GM12865 (cell line): ENCODE measurements around the gene BZW2.

Experiments used
- DNase-seq: peaks from one replicate; pipeline ENCODE4 v3.0.0; 2010; ENCODE audit warnings: low read depth
- H3K4me3 ChIP-seq: 2 replicates; pipeline ENCODE4 v1.5.1; 2011; ENCODE audit warnings: mild to moderate bottlenecking, low read depth, low read length, control low read depth
- TF ChIP-seq, protein P1 (sequence below): IDR thresholded peaks from 2 replicates; pipeline ENCODE4 v1.5.1; 2011; ENCODE audit warnings: low read length, control low read depth, low read depth, inconsistent platforms; ENCODE audit not compliant: insufficient read depth; ENCODE audit errors: missing control alignments

BZW2 gene

DNA sequence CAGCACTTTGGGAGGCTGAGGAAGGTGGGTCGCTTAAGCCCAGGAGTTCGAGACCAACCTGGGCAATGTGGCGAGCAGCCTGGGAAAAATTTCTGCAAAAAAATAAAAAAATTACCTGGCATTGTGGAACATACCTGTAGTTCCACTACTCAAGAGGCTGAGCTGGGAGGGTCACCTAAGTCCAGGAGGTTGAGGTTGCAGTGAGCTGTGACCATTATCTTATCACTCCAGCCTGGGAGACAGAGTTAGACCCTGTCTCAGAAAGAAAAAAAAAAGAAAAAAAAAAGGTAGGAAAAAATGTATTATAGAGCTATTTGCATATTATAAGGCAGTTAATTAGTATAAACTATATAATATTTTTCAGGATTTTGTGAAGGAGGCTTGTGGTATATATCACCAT, 96.6 kb downstream of the BZW2 start:
- no peak overlapping the region for H3K4me3 ChIP-seq
- TF ChIP-seq, protein P1, sequence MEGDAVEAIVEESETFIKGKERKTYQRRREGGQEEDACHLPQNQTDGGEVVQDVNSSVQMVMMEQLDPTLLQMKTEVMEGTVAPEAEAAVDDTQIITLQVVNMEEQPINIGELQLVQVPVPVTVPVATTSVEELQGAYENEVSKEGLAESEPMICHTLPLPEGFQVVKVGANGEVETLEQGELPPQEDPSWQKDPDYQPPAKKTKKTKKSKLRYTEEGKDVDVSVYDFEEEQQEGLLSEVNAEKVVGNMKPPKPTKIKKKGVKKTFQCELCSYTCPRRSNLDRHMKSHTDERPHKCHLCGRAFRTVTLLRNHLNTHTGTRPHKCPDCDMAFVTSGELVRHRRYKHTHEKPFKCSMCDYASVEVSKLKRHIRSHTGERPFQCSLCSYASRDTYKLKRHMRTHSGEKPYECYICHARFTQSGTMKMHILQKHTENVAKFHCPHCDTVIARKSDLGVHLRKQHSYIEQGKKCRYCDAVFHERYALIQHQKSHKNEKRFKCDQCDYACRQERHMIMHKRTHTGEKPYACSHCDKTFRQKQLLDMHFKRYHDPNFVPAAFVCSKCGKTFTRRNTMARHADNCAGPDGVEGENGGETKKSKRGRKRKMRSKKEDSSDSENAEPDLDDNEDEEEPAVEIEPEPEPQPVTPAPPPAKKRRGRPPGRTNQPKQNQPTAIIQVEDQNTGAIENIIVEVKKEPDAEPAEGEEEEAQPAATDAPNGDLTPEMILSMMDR: no peak
- no peak for DNase-seq

DNA sequence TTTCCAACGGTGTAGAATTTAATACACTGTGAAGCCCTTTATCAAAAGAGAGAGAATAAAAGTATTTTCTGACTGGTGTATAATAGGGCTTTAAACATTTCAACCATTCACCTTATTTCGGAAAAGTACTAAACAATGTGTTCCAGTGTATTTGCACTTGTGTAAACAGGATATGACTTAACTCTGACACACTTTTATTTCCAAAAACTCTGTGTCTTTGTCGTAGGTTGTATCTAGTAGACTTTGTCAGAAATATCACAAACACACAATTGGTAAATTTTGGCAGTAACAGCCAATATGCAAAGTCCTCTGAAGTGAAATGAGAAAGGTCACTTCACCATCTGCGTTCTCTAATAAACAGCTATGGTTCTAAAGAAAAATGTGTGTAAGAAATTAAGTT, 97.3 kb downstream of the BZW2 start:
- no peak for DNase-seq
- TF ChIP-seq, protein P1: no peak
- no peak overlapping the region for H3K4me3 ChIP-seq

DNA sequence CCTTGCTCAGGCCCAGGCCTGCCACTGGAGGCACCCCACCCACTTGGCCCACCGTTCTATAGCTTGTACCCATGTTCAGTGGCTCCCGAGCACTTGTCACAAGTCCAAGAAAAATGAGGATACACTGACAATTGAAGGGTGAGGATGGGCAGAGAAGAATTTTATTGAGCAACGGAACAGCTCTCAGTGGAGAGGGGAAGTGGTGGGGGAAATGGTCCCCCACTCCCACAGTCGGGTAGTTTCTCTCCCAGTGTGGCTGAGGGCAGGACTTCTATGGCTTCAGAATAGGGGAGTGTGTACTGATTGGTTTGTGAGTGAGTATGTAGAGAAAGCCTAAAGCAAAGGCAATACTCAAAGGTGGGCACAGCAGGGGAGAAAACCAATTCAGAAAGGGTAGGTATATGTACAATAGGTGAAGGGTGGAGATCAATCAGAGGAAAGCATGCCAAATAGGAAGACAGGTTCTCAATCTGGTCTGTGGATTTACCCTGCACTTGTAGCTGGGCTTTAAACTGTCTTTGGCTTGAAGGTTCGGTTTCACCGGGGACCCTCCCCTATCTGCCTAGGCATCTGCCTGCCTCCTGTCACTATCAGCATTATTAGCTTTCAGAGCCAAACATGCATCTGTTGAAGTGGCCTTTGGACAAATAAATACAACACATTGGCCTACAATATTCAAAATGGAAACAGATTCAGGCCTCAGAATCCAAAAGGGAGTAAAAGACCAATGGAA, 98.7 kb downstream of the BZW2 start:
- no peak for DNase-seq
- no peak overlapping the region for H3K4me3 ChIP-seq
- TF ChIP-seq, protein P1: no peak

DNA sequence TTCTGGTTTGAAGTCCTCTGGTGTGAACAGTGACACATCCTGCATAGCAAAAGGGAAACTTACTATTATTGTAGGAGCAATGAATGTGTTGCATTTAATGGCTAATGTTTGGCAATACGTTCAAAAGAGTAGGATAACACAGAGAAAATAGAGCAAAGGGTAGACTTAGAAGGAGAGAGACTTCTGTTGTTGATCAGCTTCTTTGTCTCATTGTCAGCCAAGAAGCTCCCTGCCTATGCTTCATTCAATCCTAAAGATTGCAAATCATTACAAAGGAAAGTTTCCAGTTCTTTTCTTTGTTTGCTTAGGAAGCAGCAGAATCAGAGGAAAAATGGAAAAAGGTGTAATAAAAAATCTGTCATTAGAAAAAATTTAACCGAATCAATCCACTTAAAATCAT, 99.7 kb downstream of the BZW2 start:
- no peak overlapping the region for H3K4me3 ChIP-seq
- no peak for DNase-seq
- TF ChIP-seq, protein P1: no peak

DNA sequence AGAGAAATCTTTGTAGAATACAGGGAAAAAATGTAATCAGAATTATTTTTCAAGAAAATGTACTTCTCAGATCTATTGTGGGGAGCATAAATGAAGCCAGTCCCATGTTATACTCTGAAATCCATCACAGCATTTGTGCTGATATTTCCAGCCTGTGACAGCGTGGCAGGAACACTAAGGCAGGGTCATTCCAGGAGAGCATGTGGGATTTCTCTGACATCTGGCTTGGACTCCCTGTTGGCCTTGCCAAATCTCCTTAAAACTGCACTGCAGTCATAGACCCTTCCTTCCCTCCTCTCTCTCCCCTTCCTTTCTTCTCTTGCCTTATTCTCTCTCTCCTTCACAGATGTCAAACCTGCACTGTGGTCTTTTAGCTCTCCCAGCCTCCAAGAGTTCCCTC, 101.1 kb downstream of the BZW2 start:
- TF ChIP-seq, protein P1: no peak
- no peak for DNase-seq
- H3K4me3 ChIP-seq: no peak overlapping the region

DNA sequence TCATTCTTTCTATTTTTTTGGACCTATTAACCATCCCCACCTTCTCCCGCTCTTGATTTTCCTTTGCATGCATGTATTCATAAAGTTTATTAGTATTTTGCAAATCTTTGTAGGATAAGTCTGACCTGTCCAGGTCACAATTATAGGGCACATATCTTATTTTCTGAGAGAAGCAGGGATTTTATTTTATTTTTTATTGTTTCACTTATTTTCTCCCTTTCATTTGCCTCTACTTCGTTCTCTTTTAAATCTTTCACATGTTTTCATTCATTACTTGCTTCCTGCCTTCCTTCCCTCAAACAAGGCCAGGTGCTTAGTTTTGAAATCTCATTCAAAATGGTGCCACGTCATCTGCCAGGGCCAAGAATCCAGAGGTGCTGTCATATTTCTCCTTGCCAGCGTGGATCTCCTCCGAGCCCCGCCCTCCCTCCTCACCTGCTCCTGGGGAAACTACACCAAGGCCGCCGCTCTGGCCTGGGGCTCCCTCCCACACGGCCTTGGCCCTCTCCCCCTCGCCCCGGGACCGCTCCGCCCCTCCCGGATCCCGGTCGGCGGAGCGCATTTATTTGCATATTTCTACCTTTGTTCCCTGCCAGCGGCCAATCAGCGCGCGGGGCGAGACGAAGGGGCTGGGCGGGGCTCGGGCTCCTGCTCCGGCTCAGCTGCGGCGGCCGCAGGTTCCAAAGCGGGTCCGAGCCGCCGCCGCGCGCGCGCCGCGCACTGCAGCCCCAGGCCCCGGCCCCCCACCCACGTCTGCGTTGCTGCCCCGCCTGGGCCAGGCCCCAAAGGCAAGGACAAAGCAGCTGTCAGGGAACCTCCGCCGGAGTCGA, 107.3 kb downstream of the BZW2 start, which contains the start of gene TSPAN13:
Gene TSPAN13 (plus strand): TSS at position 654 of the 830 bp plus-strand sequence. CDS start 213 bp downstream, outside the sequence.
- H3K4me3 ChIP-seq: peak within 1 kb of the TSS; percentile 21
- peak; percentile 20 for DNase-seq
- TF ChIP-seq, protein P1: no peak
